ENCODE data around the gene PGM2. TPM values are rescaled to one million over a fixed set of nuclear protein-coding genes. Genes with fewer than 3 reads are reported as not detected.

Gene PGM2
- total RNA-seq, 1 donor from 2014 or later = 13.1 TPM

GRCh38 chr4:37910091-37910486, 83.6 kb downstream of the PGM2 start:
- ATAC-seq = no peak
- intact Hi-C loops (cut with DNase I) = loop anchor here (2.0 kb wide), 1 partner anchor 27 kb away; no protein-coding TSS in a partner anchor

More at GRCh38 chr4:37910091-37910486, 83.6 kb downstream of the PGM2 start:
- DNase-seq (ENCODE audit: missing footprints) = no peak

Other genes with a start within 250 kb of the PGM2 start
- 23.6 TPM for gene RELL1, start 140.3 kb upstream of the PGM2 start, total RNA-seq
- 131 TPM for gene TBC1D1, start 64.4 kb downstream of the PGM2 start, total RNA-seq
- 0.38 TPM for gene PTTG2, start 133.7 kb downstream of the PGM2 start, total RNA-seq

All from Right ventricle myocardium inferior (tissue), 1 donor.